SK-N-SH (cell line): ENCODE measurements around the gene SMIM7.

Experiments
- EZH2phosphoT487 ChIP-seq: fragments of 200-600 bp; sonication (generic); IDR thresholded peaks from 2 replicates; pipeline ENCODE4 v1.6.1; 2017; ENCODE audit warnings: low read depth, mixed run types, mild to moderate bottlenecking, antibody characterized with exemption, moderate library complexity, borderline replicate concordance
- PBX3 ChIP-seq: IDR thresholded peaks from 2 replicates; pipeline ENCODE4; 2012

GRCh38 chr19:16650821-16651220, 9.1 kb downstream of the SMIM7 start:
- TF ChIP-seq PBX3 (no peak), EZH2phosphoT487 (no peak)
